GM21737 (cell line): ENCODE data around the gene GRB10.

ENCODE experiments used
- ATAC-seq: cut with Tn5 transposase; IDR thresholded peaks from one replicate; pipeline ENCODE4 v1.9.1; 2021; ENCODE audit warnings: mild to moderate bottlenecking, moderate library complexity; ENCODE audit not compliant: unreplicated experiment

Gene GRB10

GRCh38 chr7:50696810-50697582 is 85.7 kb downstream of the GRB10 start:
- no peak for ATAC-seq

- no peak for ATAC-seq
Observed at GRCh38 chr7:50695026-50695425, 87.7 kb downstream of the GRB10 start.

- ATAC-seq: no peak
Observed at GRCh38 chr7:50693455-50694130, 89.1 kb downstream of the GRB10 start.

- no peak for ATAC-seq
Observed at GRCh38 chr7:50690541-50691011, 92.1 kb downstream of the GRB10 start.

GRCh38 chr7:50688226-50688590 is 94.5 kb downstream of the GRB10 start:
- no peak for ATAC-seq

GRCh38 chr7:50687575-50688225 is 95.0 kb downstream of the GRB10 start:
- no peak for ATAC-seq

- ATAC-seq: no peak
Observed at GRCh38 chr7:50687096-50687495, 95.6 kb downstream of the GRB10 start.

GRCh38 chr7:50685135-50686065 is 97.3 kb downstream of the GRB10 start:
- ATAC-seq: no peak

- ATAC-seq: no peak
Observed at GRCh38 chr7:50684713-50685075, 98.0 kb downstream of the GRB10 start.

GRCh38 chr7:50684011-50684712 is 98.5 kb downstream of the GRB10 start:
- ATAC-seq: no peak

- no peak for ATAC-seq
Observed at GRCh38 chr7:50682573-50682972, 100.1 kb downstream of the GRB10 start.

- ATAC-seq: no peak
Observed at GRCh38 chr7:50682079-50682478, 100.6 kb downstream of the GRB10 start.

- no peak for ATAC-seq
Observed at GRCh38 chr7:50681432-50682045, 101.2 kb downstream of the GRB10 start.

- ATAC-seq: peak; percentile 75
Observed at GRCh38 chr7:50679218-50680007, 103.3 kb downstream of the GRB10 start.

- no peak for ATAC-seq
Observed at GRCh38 chr7:50678586-50678985, 104.1 kb downstream of the GRB10 start.

GRCh38 chr7:50677638-50677996 is 105.1 kb downstream of the GRB10 start:
- no peak for ATAC-seq

GRCh38 chr7:50676740-50677637 is 105.7 kb downstream of the GRB10 start:
- ATAC-seq: no peak

GRCh38 chr7:50676079-50676478 is 106.6 kb downstream of the GRB10 start:
- ATAC-seq: no peak
